ENCODE data around the gene AP5Z1.

AP5Z1 gene

DNA sequence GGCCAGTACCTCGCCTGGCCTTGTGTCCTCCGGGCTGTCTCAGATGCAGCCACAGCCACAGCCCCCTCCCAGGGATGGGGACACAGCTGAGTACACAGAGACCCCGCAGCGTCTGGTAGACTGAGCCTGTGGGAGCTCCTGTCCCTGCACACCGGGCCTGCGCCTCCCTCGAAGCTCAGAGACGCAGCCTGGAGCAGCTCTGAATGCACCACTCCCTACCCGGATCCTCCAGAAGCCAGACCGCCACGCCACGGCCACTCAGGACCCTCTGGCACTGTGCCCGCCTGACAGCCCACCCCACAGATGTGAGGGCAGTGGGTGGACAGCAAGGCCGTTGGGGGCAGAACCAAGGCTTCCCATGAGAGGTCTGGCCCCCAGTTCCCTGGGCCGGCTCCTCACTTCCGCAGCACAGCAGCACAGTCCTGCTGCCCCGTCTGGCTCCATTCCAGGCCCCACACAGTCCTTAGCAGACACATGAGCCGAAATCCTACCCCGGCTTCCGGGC, 45.6 kb downstream of the AP5Z1 start:
- no peak overlapping the region for H3K4me3 ChIP-seq (replicated peaks; ENCODE audit: insufficient read depth, low read length)
- H3K27ac ChIP-seq (replicated peaks): no peak overlapping the region
- no peak for DNase-seq (ENCODE audit: low read depth in 1 of 2, low spot score in 1 of 2)
- TF ChIP-seq POLR2AphosphoS5 (IDR thresholded peaks at IDR 0.05; ENCODE audit: low read depth): no peak
- TF ChIP-seq GABPA (IDR thresholded peaks at IDR 0.05; ENCODE audit: low read depth): no peak
- no peak for TF ChIP-seq SPI1 (IDR thresholded peaks at IDR 0.05; ENCODE audit: borderline replicate concordance, low read depth)
- TF ChIP-seq CTCF (IDR thresholded peaks at IDR 0.05; ENCODE audit: insufficient read depth, low read length): no peak
- no peak for TF ChIP-seq REST (IDR thresholded peaks at IDR 0.05; ENCODE audit: insufficient replicate concordance, low read depth)
- peaks cover 2% of the 10 kb centered on the region for H3K27me3 ChIP-seq (ENCODE audit: insufficient read depth, poor library complexity, severe bottlenecking)

DNA sequence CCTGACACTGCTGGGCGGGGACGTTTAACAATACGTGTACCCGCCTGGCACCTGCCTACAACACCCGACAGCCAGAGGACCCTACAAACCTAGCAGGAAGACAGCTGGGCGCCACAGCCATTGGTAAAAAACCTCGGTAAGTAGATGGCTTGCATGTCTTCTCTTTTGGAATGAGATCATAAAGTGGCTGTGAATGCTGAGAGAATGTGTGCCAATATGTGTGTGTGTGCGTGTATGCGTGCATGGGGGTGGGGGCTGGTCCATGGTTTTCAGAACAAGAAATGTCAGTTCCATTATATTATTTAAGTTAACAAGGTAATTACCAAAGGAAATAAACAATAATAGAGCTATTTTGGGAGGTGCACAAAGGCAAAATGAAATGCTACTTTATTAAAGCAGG, 47.3 kb downstream of the AP5Z1 start:
- DNase-seq (ENCODE audit: low read depth in 1 of 2, low spot score in 1 of 2): no peak
- no peak overlapping the region for H3K27ac ChIP-seq (replicated peaks)
- TF ChIP-seq GABPA (IDR thresholded peaks at IDR 0.05; ENCODE audit: low read depth) (no peak), POLR2AphosphoS5 (IDR thresholded peaks at IDR 0.05; ENCODE audit: low read depth) (no peak), CTCF (IDR thresholded peaks at IDR 0.05; ENCODE audit: insufficient read depth, low read length) (no peak), REST (IDR thresholded peaks at IDR 0.05; ENCODE audit: insufficient replicate concordance, low read depth) (no peak), SPI1 (IDR thresholded peaks at IDR 0.05; ENCODE audit: borderline replicate concordance, low read depth) (no peak)
- H3K27me3 ChIP-seq (ENCODE audit: insufficient read depth, poor library complexity, severe bottlenecking): peaks cover 4% of the 10 kb centered on the region
- H3K4me3 ChIP-seq (replicated peaks; ENCODE audit: insufficient read depth, low read length): no peak overlapping the region

- H3K27ac ChIP-seq (replicated peaks): no peak overlapping the region
- no peak for TF ChIP-seq POLR2AphosphoS5 (IDR thresholded peaks at IDR 0.05; ENCODE audit: low read depth)
- TF ChIP-seq REST (IDR thresholded peaks at IDR 0.05; ENCODE audit: insufficient replicate concordance, low read depth): no peak
- TF ChIP-seq CTCF (IDR thresholded peaks at IDR 0.05; ENCODE audit: insufficient read depth, low read length): no peak
- TF ChIP-seq GABPA (IDR thresholded peaks at IDR 0.05; ENCODE audit: low read depth): no peak
- TF ChIP-seq SPI1 (IDR thresholded peaks at IDR 0.05; ENCODE audit: borderline replicate concordance, low read depth): no peak
- no peak for DNase-seq (ENCODE audit: low read depth in 1 of 2, low spot score in 1 of 2)
- no peak overlapping the region for H3K4me3 ChIP-seq (replicated peaks; ENCODE audit: insufficient read depth, low read length)
- peaks cover 4% of the 10 kb centered on the region for H3K27me3 ChIP-seq (ENCODE audit: insufficient read depth, poor library complexity, severe bottlenecking)
Observed at GRCh38 chr7:4823441-4824119, 48.2 kb downstream of the AP5Z1 start.
